Activated B cell treated with CpG ODN at 0.5 μM for 24 hours (primary cell): ENCODE results near the gene TNFRSF14. TPM values are rescaled to one million over a fixed set of nuclear protein-coding genes. Genes with fewer than 3 reads are reported as not detected.

ENCODE experiments used
- ATAC-seq: fragments of 200-7000 bp; cut with Tn5 transposase; one replicate; pipeline ENCODE4 v1.10.0; 2021; ENCODE audit warnings: low read depth, mild to moderate bottlenecking, moderate library complexity
- CTCF ChIA-PET: fragments of 350-600 bp; sonication (Branson Sonifier 250); formaldehyde crosslinking; loops from one replicate; lab custom pipeline; 2021; ENCODE audit warnings: antibody characterized with exemption; lab: Charles Lee
- POLR2A ChIA-PET: fragments of 350-600 bp; sonication (Branson Sonifier 250); formaldehyde crosslinking; loops from one replicate; lab custom pipeline; 2021; ENCODE audit warnings: antibody characterized with exemption; lab: Charles Lee
- DNase-seq: peaks from one replicate; pipeline ENCODE4 v3.0.0; 2022
- H3K27ac Mint-ChIP-seq: one replicate; pipeline ENCODE4 v1.8.0; 2020; ENCODE audit warnings: mixed read lengths
- H3K27me3 Mint-ChIP-seq: one replicate; pipeline ENCODE4 v1.8.0; 2021; ENCODE audit warnings: mixed read lengths
- H3K36me3 Mint-ChIP-seq: one replicate; pipeline ENCODE4 v1.8.0; 2021; ENCODE audit warnings: low read depth, mixed read lengths
- H3K4me1 Mint-ChIP-seq: one replicate; pipeline ENCODE4 v1.8.0; 2021; ENCODE audit warnings: mixed read lengths
- H3K4me3 Mint-ChIP-seq: one replicate; pipeline ENCODE4 v1.8.0; 2020; ENCODE audit warnings: mild to moderate bottlenecking, mixed read lengths
- H3K9me3 Mint-ChIP-seq: one replicate; pipeline ENCODE4 v1.8.0; 2020; ENCODE audit warnings: mixed read lengths
- CTCF ChIP-seq: fragments of 200-600 bp; IDR thresholded peaks from one replicate; pipeline ENCODE4 v1.8.0; 2022; ENCODE audit warnings: antibody characterized with exemption, mild to moderate bottlenecking
- intact Hi-C: fragments of 100-400 bp; cut with micrococcal nuclease; formaldehyde crosslinking; loops from one replicate; pipeline ENCODE4 v1.15.1; 2024
- total RNA-seq: library from RNA; stranded (reverse); gene quantifications from 2 replicates; pipeline ENCODE4 v1.2.3, GENCODE V29; 2022

TNFRSF14 gene
- total RNA-seq, 1 donor from 2014 or later = 148 TPM

- no peak for DNase-seq
- POLR2A ChIA-PET = no interaction called here
- Mint-ChIP-seq H3K27me3 (no peaks in the 10 kb centered on the region), H3K9me3 (no peaks in the 10 kb centered on the region), H3K36me3 (peaks cover 2% of the 10 kb centered on the region), H3K4me3 (no peak overlapping the region), H3K27ac (no peak overlapping the region), H3K4me1 (peaks cover 7% of the 10 kb centered on the region)
- intact Hi-C loops = no loop called here
- no peak for TF ChIP-seq CTCF
- CTCF ChIA-PET = no interaction called here
- ATAC-seq = no peak
These were observed 35.0 kb downstream of the TNFRSF14 start for GRCh38 chr1:2591233-2591580.

DNA sequence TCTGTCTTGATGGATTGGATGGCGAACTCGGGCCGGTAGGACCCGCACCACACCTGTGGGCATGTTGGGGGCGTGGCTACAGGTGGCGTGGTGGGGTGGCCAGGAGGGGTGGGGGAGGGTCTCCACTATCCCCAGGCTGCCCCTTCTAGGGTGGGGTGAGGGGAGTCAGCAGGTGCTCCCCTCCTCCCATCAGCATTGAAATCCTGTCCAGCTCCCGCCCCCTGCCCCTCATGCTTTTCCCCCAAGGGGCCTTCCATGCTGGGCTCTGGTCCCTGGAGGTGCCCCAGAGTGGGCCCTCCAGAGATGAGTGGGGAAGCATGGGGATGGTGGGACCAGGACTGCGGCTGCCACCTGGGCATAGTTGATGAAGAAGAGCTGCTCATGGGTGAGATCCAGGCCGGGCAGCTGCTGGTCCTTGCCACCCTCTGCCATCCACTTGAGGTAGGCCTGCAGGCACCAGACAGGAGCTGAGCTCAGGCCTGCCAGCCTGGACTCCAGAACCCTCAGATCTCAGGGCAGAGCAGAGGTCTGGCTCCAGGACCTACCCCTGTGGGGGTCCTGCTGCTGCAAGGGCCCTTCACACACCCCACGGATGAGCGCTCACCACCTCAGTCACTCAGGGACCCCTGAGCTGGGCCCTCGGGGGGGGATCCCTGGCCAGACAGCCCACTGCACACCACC lies 35.5 kb downstream of the TNFRSF14 start:
- Mint-ChIP-seq H3K9me3 (no peaks in the 10 kb centered on the region), H3K36me3 (no peaks in the 10 kb centered on the region), H3K27ac (no peak overlapping the region), H3K4me1 (peaks cover 7% of the 10 kb centered on the region), H3K4me3 (no peak overlapping the region), H3K27me3 (no peaks in the 10 kb centered on the region)
- CTCF ChIA-PET = no interaction called here
- POLR2A ChIA-PET = no interaction called here
- ATAC-seq = no peak
- intact Hi-C loops = no loop called here
- TF ChIP-seq CTCF = no peak
- no peak for DNase-seq

DNA sequence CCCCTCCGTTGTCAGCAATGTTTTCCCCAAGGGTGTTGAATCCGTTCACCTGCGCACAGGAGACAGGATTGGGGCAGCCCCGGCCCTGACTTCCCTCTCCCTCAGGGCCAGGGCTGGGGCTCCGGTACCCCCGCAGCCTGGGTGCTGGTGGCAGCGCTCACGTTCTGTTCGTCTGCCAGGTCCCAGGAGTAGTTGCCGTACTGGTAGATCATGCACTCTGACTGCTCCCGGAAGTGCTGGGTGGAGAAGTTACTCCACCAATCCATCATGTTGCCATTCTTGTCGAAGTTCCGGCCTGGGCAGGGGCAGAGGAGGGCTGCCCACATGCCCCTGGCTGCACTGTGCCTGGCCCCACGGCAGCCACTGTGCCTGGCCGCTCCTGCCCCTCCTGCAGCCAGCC lies 36.5 kb downstream of the TNFRSF14 start:
- Mint-ChIP-seq H3K4me3 (no peak overlapping the region), H3K27ac (no peak overlapping the region), H3K4me1 (peaks cover 2% of the 10 kb centered on the region), H3K27me3 (peaks cover 3% of the 10 kb centered on the region), H3K36me3 (no peaks in the 10 kb centered on the region), H3K9me3 (no peaks in the 10 kb centered on the region)
- POLR2A ChIA-PET = no interaction called here
- intact Hi-C loops = no loop called here
- ATAC-seq (no peak), DNase-seq (peak; percentile 8)
- TF ChIP-seq CTCF = no peak
- CTCF ChIA-PET = no interaction called here

GRCh38 chr1:2593251-2593878 lies 37.2 kb downstream of the TNFRSF14 start:
- intact Hi-C loops = no loop called here
- peak; percentile 9 for DNase-seq
- POLR2A ChIA-PET = no interaction called here

More at GRCh38 chr1:2593251-2593878, 37.2 kb downstream of the TNFRSF14 start:
- Mint-ChIP-seq H3K4me3 (no peak overlapping the region), H3K36me3 (no peaks in the 10 kb centered on the region), H3K4me1 (no peaks in the 10 kb centered on the region), H3K9me3 (no peaks in the 10 kb centered on the region), H3K27me3 (peaks cover 7% of the 10 kb centered on the region), H3K27ac (no peak overlapping the region)
- no peak for ATAC-seq
- CTCF ChIA-PET = no interaction called here
- no peak for TF ChIP-seq CTCF
